GM18498 (cell line): ENCODE measurements around the gene SLC7A8.

Source experiments
- ATAC-seq: cut with Tn5 transposase; IDR thresholded peaks from one replicate; pipeline ENCODE4 v1.9.1; 2021; ENCODE audit warnings: mild to moderate bottlenecking, moderate library complexity; ENCODE audit not compliant: unreplicated experiment

SLC7A8 gene

DNA sequence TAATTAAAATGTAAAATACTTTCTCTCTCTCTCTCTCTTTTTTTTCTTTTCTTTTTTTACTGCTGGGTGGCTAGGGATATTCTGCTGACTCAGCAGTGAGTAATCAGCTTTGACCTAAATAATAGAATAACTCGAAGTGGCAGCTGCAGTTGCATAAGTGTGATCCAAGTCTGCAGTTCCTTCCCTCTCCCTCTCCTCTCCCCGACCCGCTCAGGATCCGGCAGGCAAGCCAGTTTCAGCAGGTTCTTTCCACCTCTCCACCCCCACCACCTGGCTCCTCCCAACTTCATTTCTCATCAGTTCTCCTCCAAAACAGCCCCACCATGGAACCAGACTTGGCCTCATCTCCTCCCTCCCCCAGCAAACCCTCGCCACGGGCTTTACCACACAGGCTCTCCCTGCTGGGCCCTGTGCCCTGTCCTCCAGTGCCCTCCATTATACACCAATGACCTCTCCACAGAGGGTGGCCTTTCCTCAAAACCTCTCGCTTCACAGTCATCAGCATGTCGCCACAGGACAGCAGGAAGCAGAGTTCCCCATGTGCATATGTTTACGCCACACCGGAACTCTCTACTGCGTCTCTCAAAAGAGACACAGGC, 22.4 kb downstream of the SLC7A8 start:
- no peak for ATAC-seq

DNA sequence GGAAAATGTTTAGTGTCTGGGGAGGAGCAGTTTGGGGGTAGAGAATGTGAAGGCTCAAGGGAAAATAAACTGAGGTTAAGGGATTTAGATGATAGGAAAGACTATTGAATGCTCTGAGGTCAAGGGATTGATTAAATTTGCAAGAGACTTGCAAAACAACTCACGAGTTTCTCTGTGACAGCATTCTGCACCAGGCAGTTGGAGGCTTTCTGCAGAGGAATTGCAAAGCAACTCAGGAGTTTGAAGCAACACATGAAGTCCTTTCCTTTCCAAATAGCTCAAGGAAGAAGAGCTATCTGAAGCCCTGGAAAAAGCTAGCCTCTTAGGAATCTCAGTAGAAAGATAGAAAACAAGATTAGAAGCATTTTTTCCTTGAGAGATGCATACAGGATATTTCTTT, 23.9 kb downstream of the SLC7A8 start:
- ATAC-seq: no peak

DNA sequence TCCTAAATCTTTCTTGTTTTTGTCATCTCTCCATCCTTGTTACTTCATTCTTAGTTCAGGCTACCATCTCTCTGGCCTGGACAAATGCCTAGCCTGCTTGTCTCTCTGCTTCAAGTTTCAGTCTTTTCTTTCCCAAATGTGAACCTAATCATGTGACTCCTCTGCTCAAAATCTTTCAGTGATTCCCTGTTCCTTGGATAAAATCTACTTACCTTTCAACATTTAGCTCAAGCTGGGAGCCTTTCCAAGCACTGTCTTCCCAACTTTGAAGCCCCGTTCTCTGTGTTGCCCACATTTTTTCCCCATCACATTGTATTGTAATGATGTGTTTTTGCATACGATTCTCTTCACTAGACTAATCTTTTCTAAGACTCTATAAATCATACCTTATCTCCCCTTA, 24.7 kb downstream of the SLC7A8 start:
- no peak for ATAC-seq

DNA sequence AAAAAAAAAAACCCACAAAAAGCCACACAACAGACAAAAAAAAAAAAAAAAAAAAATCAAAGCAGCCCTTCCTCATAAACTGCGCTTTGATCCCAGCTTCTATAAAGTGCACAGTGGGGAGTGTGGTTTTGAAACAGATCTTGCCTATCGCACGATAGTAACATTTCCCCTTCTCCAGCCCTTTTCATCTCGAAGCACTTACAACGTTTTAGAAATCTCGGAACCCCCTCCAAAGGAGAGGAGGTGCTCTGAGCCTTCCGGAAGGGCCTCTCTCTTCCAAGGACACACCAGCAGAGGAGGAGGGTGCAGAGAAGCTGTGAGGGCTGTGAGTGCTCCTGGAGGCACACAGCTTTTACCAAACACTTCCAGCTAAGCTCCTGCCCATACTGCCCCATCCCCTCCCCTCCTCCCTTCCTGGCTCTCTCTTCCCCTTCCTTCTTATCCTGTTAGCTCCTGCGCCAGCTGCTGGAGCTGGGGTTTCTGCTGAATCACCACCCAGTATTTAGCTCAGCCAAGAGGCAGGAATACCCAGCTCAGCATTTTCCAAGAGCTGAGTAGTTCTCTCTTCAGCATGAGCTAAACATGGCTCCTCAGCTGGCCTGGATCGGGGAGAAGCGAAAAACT, 28.4 kb downstream of the SLC7A8 start:
- no peak for ATAC-seq

DNA sequence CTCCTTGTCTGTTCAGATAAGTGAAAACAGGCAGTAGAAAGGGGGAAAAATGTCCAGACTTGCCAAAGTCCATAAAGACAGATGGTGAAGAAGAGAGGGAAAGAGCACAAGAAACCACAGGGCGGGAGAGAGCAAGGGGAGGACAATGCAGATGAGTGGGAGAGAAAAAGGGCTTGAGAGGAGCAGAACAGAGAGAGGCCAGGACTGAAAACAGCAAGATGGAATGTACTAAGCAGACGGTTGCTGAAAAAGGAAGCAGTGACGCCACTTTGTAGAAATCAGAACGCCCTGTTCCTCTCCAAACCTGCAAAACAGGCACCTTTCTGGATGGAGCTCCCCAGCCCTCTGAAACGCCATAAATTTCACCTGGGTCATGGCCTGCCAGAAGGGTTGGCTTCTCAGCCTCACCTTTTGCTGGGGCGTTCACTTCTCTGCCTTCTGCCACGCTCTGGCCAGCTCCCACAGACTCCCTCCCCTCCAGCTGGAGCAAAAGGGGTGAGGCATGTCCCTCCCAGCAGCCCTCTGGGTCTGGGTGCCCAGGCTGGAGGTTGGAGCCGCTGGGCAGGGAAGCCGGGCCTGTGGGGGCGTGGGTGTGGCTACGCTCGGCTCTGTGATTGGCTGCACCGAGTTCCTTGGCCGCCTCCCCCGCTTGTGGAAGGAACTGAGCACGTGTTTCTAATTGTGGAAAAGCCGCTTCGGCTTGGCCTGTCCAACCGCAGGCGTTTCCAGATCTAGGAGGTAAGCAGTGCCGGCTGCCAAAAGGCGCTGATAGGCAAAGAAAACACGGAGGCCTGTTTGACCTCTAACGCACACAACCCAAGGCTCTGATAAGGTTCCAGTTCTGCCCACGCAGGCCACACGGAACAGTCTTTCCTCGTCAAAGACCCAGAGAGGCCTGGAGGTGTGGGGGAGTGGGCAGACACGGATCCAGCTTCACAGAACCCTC, 29.3 kb downstream of the SLC7A8 start:
- ATAC-seq: no peak

DNA sequence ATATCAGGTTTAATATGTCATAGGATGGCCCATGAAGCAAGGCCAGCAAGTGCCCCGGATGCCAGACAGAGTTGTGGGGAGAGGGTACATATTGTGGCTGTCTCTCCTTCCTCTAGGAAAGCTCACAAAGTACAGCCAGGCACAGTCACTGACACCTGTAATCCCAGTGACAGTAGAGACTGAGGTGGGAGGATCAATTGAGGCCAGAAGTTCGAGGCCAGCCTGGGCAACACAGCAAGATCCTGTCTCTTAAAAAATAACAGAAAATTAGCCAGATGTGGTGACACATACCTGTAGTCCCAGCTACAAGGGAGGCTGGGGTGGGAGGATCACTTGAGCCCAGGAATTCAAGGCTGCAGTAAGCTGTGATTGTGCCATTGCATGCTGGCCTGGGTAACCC, 32.1 kb downstream of the SLC7A8 start:
- no peak for ATAC-seq

DNA sequence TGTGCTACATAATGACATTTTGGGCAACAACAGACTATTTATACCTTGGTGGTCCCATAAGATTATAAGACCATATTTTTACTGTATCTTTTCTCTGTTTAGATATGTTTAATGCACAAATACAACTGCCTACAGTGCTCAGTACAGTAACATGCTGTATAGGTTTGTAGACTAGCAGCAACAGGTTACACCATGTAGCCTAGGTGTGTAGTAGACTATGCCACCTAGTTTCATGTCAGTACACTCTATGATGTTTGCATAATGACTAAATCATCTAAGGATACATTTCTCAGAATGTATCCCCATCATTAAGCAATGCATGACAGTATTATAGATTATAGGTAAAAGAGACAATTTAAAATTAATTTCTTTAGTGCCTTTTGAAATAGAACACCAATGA, 33.7 kb downstream of the SLC7A8 start:
- no peak for ATAC-seq

DNA sequence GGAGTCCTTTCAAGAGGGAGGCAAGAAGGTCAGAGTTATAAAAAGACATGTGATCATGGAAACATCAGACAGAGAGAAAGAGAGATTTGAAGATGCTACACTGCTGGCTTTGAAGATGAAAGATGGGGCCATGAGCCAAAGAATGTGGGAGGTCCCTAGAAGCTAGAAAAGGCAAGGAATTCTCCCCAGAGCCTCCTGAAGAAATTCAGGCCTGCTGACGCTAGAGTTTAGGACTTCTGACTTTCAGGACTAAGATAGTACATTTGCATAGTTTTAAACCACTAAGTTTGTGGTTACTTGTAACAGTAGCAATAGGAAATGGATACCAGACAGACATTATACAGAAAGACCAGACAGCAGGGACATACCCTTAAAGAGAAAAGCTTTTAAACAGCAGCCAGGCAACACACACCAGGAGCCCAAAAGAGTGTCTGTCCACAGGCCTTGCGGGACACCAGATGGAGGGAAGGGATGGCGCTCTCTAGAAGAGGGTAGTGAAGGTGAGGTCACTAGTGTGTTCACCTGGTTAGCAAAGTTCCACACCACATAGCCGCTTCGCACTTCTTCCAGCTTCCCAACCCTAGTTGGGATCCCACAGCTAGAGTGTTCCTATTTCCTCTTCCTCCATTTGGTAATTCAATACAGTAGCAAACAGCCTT, 34.7 kb downstream of the SLC7A8 start:
- ATAC-seq: no peak

DNA sequence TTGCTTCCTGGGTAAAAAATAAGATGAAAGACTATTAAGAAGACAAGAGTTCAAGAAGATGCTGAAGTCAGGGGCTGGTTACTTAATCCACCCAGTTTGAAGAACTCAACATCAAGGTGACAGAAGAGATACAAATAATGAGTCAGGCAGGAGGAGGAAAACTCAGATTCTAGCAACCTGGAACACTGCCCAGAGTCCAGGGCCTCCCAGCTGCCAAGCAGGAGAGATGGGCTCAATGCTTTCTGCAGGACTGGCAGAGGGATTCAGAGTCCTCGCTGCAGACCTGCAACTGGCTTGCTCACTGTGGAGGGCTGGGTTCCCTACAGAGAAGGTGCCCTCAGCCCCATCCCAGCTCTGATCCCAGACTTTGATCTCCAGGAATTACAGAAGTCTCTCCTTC, 35.8 kb downstream of the SLC7A8 start:
- no peak for ATAC-seq

DNA sequence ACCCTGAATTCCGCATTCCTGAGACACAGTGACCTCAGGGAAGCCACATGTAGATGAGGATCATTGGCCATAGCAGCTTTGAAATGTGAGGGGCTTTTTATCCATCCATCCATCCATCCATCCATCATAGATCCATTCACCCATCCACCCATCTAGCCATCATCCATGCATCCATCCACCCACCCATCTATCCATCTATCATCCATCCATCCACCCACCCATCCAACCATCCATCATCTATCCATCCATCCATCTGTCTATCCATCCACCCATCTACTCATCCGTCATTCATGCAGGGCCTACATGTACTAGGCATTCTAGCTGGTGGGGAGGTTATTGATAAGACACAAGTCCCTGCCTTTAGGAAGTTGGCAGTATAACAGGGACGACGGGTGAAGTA, 36.5 kb downstream of the SLC7A8 start:
- ATAC-seq: no peak

DNA sequence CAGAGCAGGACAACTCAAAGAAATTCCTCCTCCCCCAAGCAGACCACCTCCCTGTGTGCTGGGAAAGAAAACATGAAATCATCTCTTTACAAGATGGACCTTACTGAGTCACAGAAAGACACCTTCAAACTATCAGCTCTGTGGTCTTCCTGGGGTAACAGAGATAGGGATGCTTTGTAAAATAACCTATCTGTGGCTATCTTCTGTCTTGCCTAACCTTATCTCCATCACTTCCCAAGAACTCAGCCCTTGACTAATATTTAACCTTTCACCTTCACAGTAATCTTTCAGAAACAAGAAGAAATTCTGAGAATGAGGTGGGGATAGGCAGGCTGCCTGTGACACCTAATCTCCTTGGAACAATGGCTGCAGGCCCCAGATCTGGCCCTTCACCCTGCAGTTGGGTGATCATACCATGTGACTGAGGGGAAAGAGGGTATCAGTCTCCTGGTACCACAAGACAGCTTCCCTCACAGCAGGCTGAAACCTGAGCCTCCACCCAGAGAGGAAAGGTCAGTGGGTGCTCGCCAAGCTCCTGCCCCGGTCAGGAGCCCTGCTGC, 37.0 kb downstream of the SLC7A8 start:
- no peak for ATAC-seq

DNA sequence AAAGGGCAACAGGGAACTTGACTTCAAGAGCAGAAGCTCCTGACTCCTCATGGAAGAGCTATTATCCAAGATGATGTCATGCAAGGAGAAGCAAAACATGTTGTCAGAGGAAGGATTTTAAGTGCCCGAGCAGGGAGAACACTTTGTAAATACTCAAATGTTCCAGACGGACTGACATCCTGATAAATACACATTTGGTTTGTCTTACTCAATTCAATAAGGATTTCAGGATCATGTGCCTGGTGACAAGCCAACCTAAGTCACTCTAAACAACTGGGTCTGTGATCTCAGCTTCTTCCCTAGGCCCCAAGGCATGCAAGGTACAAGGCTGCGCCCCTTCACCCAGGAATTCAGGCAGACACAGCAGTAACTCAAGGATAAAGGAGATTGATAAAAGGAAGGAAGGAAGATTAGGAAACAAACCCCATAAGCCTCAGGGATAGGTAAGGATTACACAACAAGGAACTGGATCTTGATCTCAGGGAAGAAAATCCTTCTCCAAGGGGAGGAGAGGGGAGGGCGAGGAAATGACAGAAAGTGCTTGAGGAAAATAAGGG, 37.6 kb downstream of the SLC7A8 start:
- ATAC-seq: no peak

DNA sequence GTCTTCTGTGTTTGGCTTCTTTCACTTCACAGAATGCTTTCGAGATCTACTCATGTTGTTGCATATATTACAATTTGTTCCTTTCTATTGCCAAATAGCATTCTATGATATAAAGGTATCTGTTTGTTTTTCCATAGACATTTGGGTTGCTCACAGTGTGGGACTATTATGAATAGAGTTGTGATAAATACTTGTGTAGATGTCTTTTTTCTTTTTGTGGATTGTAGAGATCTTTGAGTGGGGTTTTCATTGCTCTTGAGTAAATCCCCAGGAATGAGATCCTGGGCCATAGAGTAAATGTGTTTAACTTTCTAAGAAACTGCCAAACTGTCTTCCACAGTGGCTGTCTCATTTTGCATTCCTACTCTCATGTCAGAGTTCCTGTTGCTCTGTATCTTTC, 39.5 kb downstream of the SLC7A8 start:
- ATAC-seq: no peak

DNA sequence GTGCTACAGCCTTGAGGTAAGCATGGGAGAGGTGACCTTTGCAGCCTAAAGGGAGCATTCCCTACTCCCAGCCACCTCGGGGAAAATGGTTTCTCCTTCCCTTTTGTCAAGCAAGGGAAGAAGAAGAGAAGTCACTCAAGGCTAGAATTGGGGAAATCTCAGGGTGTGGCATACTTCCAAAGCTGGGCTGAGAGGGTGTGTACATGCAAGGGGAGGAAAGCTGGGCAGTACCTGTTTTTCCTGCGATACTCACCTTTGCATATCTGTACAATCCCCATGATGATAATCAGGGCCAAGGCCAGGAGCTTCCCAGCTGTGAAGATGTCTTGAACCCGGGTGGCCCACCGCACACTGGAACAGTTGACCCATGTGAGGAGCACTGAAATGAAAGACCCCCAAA, 40.6 kb downstream of the SLC7A8 start:
- no peak for ATAC-seq

DNA sequence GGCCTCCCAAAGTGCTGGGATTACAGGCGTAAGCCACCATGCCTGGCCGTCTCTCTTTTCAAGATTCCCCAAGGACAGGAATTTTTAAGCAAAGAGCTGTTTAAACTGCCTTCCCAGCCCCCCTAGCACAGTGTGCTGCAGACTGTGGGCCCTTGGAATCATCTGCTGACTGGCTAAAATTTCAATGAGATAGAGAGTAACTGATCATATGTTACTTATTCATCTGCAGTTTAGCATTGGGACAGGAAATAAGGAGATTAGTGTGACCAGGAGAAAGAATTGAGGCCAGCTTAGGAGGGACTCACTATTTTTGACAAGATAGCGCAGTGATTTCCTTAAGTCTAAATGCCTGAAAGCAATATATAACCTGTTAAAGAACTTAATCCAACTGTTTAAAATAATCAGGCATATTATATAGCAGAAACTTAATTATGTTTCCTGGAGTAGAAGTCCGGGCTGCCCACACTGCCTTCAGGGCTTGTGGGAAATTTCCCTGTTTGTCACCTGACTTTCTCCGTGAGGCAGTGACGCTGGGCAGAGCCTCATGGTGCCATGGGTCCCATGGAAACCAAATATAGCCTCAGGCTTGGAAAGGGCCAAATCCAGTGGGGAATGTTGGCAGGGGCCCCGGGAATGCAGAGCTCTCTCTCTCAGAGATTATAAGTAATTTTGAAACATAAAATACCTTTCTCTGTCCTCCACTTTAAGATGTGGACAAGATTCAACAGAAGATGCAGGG, 41.6 kb downstream of the SLC7A8 start:
- ATAC-seq: no peak

DNA sequence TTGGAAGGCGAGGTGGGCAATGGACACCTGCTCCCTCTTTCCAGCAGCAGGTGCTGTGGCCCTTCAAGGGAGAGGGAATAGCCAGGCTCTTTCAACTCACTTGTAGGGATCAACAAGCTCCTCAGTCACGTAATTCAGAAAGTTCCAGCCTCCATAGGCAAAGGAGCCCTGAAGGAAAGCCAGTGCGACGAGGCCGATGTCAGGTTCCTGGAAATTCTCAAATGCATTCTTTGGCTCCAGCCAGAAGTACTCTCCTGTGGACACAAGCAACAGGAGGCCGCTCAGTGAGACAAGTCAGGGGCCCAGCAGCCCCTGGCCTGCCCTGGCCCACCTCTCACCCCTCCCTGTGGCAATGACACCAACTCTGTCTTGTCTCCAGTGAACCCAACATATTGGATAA, 43.1 kb downstream of the SLC7A8 start:
- ATAC-seq: no peak

DNA sequence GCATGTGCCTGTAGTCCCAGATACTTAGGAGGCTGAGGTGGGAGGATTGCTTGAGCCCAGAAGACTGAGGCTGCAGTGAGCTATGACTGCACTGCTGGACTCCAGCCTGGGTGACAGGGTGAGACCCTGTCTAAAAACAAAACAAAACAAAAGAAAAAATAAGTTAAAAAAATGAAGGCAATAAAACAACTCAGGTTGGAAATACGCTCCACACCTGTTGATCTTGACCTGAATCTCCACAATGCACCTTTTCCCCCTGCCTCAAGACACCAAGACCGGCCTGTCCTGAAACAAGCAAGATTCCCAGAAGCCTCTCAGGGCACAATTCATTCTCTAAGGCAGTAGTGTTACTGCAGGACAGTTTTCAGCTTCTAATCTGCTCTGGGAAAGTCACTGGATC, 43.6 kb downstream of the SLC7A8 start:
- no peak for ATAC-seq

DNA sequence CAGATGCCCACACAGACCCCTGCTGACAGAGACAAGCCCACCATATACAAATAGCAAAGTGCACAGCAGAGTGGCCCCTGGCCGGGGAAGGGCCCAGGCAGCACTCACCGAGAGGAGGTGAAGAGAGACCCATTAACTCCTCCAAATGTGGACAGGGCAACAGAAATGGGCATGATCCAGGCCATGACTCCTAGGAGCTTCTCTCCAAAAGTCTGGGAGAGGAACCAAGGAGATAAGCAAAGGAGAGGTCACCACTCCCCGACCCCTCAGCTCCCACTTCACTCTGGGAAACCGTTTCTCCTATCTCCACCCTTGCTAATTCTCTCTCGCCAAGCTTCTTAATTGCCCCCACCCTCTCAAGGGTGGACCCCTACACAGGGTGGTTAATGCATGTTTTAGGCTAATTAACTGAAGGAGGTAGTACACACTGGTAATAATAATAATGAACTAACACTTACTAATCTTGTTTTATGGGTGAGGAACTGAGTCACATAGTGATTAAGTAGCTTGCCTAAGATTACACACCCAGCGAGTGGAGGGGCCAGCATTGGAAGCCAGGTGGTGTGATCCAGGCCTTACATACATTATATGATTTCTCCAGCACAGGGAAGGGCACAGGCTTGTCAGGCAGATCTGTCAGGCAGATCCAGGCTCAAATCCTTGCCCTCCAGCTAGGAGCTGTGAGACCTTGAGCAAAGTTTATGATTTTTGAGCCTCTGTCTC, 45.5 kb downstream of the SLC7A8 start:
- ATAC-seq: no peak

DNA sequence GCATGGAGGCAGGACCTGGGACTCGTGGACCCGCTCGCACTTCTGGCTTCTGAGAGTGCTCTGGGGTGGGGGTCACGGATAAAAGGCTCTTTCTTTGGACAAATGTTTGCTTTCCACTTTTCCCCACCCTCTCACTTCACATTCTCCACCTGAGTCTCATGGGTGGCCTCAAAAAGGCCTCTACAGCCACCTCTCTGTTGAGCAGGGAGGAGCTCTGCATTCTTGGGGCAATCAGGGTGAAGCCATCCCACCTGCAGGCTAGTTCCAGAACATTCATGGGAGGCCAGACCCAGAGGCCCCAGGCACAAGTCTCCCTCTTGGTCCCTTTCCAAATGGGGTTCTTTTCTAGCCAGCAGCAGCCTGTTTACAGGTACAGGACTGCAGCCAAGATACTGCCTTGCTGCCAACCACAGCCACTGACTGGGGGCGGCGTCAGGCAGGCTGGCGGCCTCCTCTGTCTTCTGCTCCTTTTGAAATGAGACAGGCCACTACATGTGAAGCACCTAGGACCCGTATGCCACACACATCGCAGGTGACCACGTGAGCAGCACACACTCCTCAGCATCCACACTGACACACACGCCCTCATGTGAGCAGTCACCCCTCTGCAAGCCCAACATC, 46.2 kb downstream of the SLC7A8 start:
- ATAC-seq: no peak
